ENCODE measurements around the gene RAD9A. TPM values are rescaled to one million over a fixed set of nuclear protein-coding genes. Genes with fewer than 3 reads are reported as not detected.

The RAD9A gene
- total RNA-seq, 4 donors from 2014 or later, result 37.0 to 73.4 (median 61.6) TPM

DNA sequence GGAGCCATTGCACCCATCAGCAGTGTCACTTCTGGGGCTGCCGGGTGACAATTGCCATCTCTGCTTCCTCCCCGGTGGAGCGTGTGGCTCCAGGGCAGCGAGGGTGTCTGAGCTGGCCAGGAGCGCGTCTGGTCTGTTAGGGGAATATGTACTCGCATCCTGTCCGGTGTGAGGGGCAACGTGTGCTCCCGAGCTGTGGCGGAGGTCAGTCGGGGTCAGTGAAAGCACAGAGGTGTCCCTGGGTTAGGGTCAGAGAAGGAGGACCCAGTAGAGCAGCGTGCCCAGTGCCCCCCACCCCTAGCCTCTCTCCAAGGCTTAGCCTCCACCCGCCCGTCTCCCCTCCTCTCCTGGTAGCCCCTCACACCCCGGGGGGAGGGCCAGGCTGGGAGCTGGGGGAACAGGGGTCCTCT lies 19.9 kb upstream of the RAD9A start:
- H3K4me1 ChIP-seq, result peaks cover 3 to 66% (median 27%) of the 10 kb centered on the region in 4 donors
- TF ChIP-seq POLR2A (IDR thresholded peaks at IDR 0.05), result no peak
- TF ChIP-seq, protein P1, sequence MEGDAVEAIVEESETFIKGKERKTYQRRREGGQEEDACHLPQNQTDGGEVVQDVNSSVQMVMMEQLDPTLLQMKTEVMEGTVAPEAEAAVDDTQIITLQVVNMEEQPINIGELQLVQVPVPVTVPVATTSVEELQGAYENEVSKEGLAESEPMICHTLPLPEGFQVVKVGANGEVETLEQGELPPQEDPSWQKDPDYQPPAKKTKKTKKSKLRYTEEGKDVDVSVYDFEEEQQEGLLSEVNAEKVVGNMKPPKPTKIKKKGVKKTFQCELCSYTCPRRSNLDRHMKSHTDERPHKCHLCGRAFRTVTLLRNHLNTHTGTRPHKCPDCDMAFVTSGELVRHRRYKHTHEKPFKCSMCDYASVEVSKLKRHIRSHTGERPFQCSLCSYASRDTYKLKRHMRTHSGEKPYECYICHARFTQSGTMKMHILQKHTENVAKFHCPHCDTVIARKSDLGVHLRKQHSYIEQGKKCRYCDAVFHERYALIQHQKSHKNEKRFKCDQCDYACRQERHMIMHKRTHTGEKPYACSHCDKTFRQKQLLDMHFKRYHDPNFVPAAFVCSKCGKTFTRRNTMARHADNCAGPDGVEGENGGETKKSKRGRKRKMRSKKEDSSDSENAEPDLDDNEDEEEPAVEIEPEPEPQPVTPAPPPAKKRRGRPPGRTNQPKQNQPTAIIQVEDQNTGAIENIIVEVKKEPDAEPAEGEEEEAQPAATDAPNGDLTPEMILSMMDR (IDR thresholded peaks at IDR 0.05), result no peak

DNA sequence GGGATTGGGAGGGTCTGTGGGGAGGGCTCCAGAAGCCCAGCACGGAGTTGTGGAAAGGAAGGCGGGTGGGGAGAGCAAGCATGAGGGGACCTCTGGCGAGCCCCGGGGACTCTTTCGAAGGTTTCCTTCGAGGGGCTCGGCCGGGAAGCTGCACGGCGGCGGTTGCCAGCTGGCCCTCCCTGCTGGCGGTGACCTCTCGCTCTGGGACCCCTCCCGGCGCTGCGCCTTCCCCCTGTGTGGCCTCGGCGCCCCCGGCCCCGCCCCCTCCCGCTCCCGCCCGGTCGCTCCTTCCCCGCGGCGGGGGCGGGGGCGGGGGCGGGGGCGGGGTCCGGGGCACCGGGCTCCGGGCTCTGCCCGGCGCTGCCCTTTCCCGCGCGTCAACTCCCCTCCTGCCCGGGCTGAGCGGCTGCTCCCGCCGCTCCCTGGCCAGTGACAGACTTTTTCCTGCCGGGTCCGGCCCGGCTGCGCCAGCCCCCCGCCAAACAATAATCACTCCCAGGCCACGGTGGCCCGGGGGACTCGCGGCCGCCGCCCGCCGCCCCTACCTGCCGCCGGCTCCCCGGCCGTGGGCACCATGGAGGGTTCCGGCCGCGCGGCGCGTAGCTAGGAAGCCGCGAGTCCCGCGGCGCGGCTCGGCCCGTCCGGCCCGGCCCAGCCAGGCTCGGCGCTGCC lies 19.3 kb upstream of the RAD9A start:
- Histone ChIP-seq H3K4me1 (peaks cover 3 to 60% (median 26%) of the 10 kb centered on the region in 4 donors), H3K27me3 (no peaks in the 10 kb centered on the region), H3K4me3 (peak overlapping the region; percentile 79 to 95 (median 89)), H3K36me3 (no peaks in the 10 kb centered on the region), H3K9me3 (no peaks in the 10 kb centered on the region), H3K27ac (peak overlapping the region; percentile 90 to 96 (median 94))
- TF ChIP-seq POLR2A (IDR thresholded peaks at IDR 0.05), result no peak
- TF ChIP-seq, protein P1 (IDR thresholded peaks at IDR 0.05), result no peak
- DNase-seq, result peak in 2 of 3 donors; percentile 57 to 68

More for the DNA sequence above, 19.9 kb upstream of the RAD9A start:
- Histone ChIP-seq H3K27ac (peak overlapping the region; percentile 90 to 96 (median 94)), H3K27me3 (no peaks in the 10 kb centered on the region), H3K36me3 (no peaks in the 10 kb centered on the region), H3K9me3 (no peaks in the 10 kb centered on the region), H3K4me3 (peak overlapping the region; percentile 79 to 95 (median 89))
- no peak for DNase-seq

DNA sequence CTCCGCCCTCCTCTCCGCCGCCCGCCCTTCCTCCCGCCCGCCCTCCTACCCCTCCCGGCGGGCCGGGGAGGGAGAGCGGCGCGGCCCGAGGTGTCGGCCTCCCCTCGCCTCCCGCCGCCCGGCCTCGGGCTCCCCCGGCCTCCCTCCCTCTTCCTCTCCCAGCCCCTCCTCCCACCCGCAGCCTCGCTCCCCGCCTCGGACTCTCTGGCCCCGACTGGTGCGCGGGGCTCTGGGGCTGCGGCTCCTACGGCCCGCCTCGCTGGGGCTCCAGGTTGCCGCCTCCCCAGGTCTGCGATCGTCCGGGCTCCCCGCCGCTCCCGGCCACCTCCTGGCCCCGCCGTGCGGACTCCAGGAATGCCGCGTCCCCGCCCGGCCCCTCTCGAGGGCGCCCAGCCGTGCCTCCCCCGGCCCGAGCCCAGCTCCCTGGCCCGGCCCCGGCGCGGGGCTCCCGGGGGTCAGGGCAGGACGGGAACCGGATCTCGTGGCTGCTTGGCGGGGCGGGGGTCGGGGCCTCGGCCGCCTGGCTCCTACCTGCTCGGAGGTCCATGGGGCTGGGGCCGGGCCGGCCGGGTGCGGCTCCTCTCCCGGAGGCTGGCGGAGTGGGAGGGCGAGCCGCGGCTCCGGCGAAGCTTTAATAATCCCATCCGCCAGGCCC lies 18.7 kb upstream of the RAD9A start, which contains the start of gene CLCF1:
Gene CLCF1, minus strand, starts transcription at position 606 of the 655 bp plus-strand sequence. Its CDS starts 59 bp downstream, at position 547.
- Histone ChIP-seq H3K9me3 (no peaks in the 10 kb centered on the region), H3K36me3 (no peaks in the 10 kb centered on the region), H3K4me3 (peak within 1 kb of the TSS; percentile 79 to 95 (median 89)), H3K4me1 (peaks cover 3 to 56% (median 26%) of the 10 kb centered on the region in 4 donors), H3K27ac (peak within 1 kb of the TSS; percentile 90 to 96 (median 94)), H3K27me3 (no peaks in the 10 kb centered on the region)
- TF ChIP-seq, protein P1 (IDR thresholded peaks at IDR 0.05), result no peak
- TF ChIP-seq POLR2A (IDR thresholded peaks at IDR 0.05), result peak in 1 of 2 donors; percentile 8
- peak; percentile 49 to 81 (median 76) for DNase-seq

DNA sequence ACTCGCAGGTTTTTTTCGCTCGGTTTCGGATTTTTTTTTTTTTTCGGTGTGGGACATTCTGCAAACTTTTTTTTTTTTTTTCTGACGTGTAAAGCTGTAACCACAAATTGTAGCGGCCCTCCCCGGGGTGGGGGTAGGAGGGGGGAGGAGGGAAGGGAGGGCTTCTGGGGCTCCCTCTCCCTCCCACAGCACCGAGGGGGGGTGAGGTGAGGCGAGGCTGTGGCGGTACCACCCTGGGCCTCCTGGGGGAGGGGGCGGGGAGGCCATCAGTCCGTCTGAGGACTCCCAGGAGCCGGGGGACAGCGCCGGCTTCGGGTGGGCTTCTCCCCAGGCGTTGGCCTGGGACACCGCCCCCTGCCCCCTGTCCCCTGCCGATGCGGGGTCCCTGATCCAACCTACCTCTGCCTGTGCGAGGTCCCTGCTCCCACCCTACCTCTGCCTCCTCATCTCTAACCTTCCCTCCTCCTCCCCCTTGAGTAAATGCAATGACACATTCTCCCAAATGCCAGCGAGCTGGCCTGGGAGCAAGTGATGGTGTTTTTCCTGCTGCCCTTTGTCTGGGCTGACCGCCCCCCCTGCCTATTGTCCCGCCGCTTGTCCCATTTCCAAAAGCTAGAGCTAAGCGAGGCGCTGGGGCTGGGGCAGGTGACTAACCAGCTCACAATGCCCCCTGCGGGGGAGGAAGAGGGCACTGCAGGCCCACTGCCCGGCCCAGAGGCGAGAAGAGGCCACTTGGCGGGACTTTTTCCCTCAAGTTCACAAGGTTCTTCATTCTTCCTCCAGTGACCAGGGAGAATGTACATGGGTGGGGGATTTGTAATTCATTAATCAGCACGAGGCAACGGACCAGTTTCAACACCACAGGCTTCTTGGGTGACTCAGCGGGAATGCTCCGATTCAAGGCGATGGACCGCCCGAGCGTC lies 17.9 kb upstream of the RAD9A start:
- Histone ChIP-seq H3K27me3 (no peaks in the 10 kb centered on the region), H3K4me1 (peaks cover 3 to 56% (median 24%) of the 10 kb centered on the region in 4 donors), H3K27ac (peak overlapping the region; percentile 90 to 96 (median 94)), H3K4me3 (peak overlapping the region; percentile 79 to 95 (median 89)), H3K36me3 (no peaks in the 10 kb centered on the region), H3K9me3 (no peaks in the 10 kb centered on the region)
- TF ChIP-seq, protein P1 (IDR thresholded peaks at IDR 0.05), result peak; percentile 24 to 65 (median 54)
- peak in 1 of 2 donors; percentile 27 for TF ChIP-seq POLR2A (IDR thresholded peaks at IDR 0.05)
- peak; percentile 79 to 92 (median 87) for DNase-seq
